Ishikawa (cell line): Measurements from ENCODE around the gene IDH3B.

ENCODE experiments used
- CEBPB ChIP-seq: IDR thresholded peaks from 2 replicates; pipeline ENCODE4 v1.6.1; 2012
- EP300 ChIP-seq: IDR thresholded peaks from 2 replicates; pipeline ENCODE4 v1.6.1; 2012; ENCODE audit warnings: borderline replicate concordance
- RAD21 ChIP-seq: IDR thresholded peaks from 2 replicates; pipeline ENCODE4 v1.6.1; 2012; ENCODE audit warnings: low read depth
- TAF1 ChIP-seq: IDR thresholded peaks from 2 replicates; pipeline ENCODE4 v1.6.1; 2012; ENCODE audit warnings: low read depth, mild to moderate bottlenecking
- YY1 ChIP-seq: IDR thresholded peaks from 2 replicates; pipeline ENCODE4 v1.6.1; 2012; ENCODE audit warnings: low read depth
- ZBTB7A ChIP-seq: IDR thresholded peaks from 2 replicates; pipeline ENCODE4 v1.6.1; 2012; ENCODE audit warnings: low read depth
- TF ChIP-seq, protein P1 (sequence below): IDR thresholded peaks from 2 replicates; pipeline ENCODE4 v1.6.1; 2012
- TF ChIP-seq, protein P2 (sequence below): IDR thresholded peaks from 2 replicates; pipeline ENCODE4 v1.6.1; 2012; ENCODE audit warnings: low read depth, mild to moderate bottlenecking

DNA sequence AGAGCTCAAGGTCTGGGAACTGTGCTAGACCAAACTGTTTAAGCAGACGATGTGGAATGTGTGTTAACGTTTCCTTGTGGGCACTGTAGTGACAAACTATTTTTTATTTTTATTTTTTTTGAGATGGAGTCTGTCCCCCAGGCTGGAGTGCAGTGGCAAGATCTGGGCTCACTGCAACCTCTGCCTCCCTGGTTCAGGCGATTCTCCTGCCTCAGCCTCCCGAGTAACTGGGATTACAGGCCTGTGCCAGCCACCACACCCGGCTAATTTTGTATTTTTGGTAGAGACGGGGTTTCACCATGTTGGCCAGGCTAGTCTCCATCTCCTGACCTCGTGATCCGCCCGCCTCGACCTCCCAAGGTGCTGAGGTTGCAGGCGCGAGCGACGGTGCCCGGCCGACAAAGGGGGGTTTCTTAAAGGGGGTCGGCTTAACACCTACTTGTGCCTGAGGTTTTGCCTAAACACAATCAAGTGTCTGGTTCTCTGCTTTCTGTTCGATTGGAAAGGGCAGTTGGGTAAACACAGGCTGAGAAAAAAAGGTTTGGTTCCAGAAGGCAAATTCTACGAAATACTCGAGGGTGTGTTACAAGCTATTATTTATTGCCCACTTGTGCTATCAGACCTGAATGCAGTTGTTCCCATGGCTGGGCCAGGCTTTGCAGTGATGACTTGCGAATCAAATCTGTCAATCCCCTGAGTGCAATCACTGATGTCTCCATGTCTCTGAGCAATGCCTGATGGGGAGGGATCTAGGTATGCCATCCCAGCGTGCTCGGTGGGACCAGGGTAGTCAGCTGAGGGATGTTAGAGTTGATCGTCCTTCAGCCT lies 10.2 kb downstream of the IDH3B start:
- TF ChIP-seq TAF1 (no peak), YY1 (no peak), RAD21 (no peak), ZBTB7A (no peak), EP300 (no peak), CEBPB (no peak)
- TF ChIP-seq, protein P1, sequence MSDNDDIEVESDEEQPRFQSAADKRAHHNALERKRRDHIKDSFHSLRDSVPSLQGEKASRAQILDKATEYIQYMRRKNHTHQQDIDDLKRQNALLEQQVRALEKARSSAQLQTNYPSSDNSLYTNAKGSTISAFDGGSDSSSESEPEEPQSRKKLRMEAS, result no peak
- TF ChIP-seq, protein P2, sequence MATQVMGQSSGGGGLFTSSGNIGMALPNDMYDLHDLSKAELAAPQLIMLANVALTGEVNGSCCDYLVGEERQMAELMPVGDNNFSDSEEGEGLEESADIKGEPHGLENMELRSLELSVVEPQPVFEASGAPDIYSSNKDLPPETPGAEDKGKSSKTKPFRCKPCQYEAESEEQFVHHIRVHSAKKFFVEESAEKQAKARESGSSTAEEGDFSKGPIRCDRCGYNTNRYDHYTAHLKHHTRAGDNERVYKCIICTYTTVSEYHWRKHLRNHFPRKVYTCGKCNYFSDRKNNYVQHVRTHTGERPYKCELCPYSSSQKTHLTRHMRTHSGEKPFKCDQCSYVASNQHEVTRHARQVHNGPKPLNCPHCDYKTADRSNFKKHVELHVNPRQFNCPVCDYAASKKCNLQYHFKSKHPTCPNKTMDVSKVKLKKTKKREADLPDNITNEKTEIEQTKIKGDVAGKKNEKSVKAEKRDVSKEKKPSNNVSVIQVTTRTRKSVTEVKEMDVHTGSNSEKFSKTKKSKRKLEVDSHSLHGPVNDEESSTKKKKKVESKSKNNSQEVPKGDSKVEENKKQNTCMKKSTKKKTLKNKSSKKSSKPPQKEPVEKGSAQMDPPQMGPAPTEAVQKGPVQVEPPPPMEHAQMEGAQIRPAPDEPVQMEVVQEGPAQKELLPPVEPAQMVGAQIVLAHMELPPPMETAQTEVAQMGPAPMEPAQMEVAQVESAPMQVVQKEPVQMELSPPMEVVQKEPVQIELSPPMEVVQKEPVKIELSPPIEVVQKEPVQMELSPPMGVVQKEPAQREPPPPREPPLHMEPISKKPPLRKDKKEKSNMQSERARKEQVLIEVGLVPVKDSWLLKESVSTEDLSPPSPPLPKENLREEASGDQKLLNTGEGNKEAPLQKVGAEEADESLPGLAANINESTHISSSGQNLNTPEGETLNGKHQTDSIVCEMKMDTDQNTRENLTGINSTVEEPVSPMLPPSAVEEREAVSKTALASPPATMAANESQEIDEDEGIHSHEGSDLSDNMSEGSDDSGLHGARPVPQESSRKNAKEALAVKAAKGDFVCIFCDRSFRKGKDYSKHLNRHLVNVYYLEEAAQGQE, result no peak
